SHP77 treated with DMSO at 0.1 percent for 48 hours (cell line): ENCODE results near the gene MASP1.

Experiments
- DNase-seq: peaks from one replicate; lab custom pipeline; 2025; lab: John Stamatoyannopoulos, UW

Gene MASP1

GRCh38 chr3:187293516-187294430, 2.2 kb upstream of the MASP1 start:
- DNase-seq, result no peak

- DNase-seq, result no peak
These were observed 1.3 kb upstream of the MASP1 start for GRCh38 chr3:187292631-187293515.

GRCh38 chr3:187292181-187292580, 644 bp upstream of the MASP1 start:
- DNase-seq, result no peak

GRCh38 chr3:187291001-187291511, 481 bp downstream of the MASP1 start:
- no peak for DNase-seq

GRCh38 chr3:187290503-187290902, 1.0 kb downstream of the MASP1 start:
- no peak for DNase-seq

- DNase-seq, result no peak
These were observed 2.5 kb downstream of the MASP1 start for GRCh38 chr3:187288855-187289605.

GRCh38 chr3:187288131-187288854, 3.2 kb downstream of the MASP1 start:
- DNase-seq, result no peak

- DNase-seq, result no peak
These were observed 4.3 kb downstream of the MASP1 start for GRCh38 chr3:187287256-187287655.

GRCh38 chr3:187286467-187287059, 5.0 kb downstream of the MASP1 start:
- no peak for DNase-seq

- no peak for DNase-seq
These were observed 10.3 kb downstream of the MASP1 start for GRCh38 chr3:187281191-187281714.

GRCh38 chr3:187280644-187281043, 10.9 kb downstream of the MASP1 start:
- no peak for DNase-seq

- DNase-seq, result no peak
These were observed 14.4 kb downstream of the MASP1 start for GRCh38 chr3:187277129-187277462.

- no peak for DNase-seq
These were observed 15.0 kb downstream of the MASP1 start for GRCh38 chr3:187276397-187277128.

GRCh38 chr3:187274977-187275338, 16.6 kb downstream of the MASP1 start:
- DNase-seq, result no peak

- no peak for DNase-seq
These were observed 17.1 kb downstream of the MASP1 start for GRCh38 chr3:187274315-187274976.

GRCh38 chr3:187271582-187271981, 20.0 kb downstream of the MASP1 start:
- DNase-seq, result no peak

- no peak for DNase-seq
These were observed 22.1 kb downstream of the MASP1 start for GRCh38 chr3:187269486-187269885.

- DNase-seq, result no peak
These were observed 24.2 kb downstream of the MASP1 start for GRCh38 chr3:187267306-187267705.

- DNase-seq, result no peak
These were observed 24.8 kb downstream of the MASP1 start for GRCh38 chr3:187266691-187267090.
